Activated CD4-positive, alpha-beta T cell treated with anti-CD3 and anti-CD28 coated beads, Interleukin-2, amount 10 ng/mL, durations not matched to agents 7 days and 5 days (primary cell): Measurements from ENCODE around the gene PYGM. TPM values are rescaled to one million over a fixed set of nuclear protein-coding genes. Genes with fewer than 3 reads are reported as not detected.
A peak's percentile ranks its signal among the peaks of the same experiment; 100 is the strongest.

ENCODE experiments used
- CTCF ChIA-PET: fragments of 350-600 bp; sonication (Branson Sonifier 250); formaldehyde crosslinking; loops from one replicate; lab custom pipeline; 2021; ENCODE audit warnings: antibody characterized with exemption; lab: Charles Lee
- POLR2A ChIA-PET: fragments of 350-600 bp; sonication (Branson Sonifier 250); formaldehyde crosslinking; loops from one replicate; lab custom pipeline; 2021; ENCODE audit warnings: antibody characterized with exemption; lab: Charles Lee
- DNase-seq: peaks from one replicate; pipeline ENCODE4 v3.0.0-alpha.2; 2020
- H3K27ac Mint-ChIP-seq: one replicate; pipeline ENCODE4 v1.8.0; 2021; ENCODE audit warnings: mild to moderate bottlenecking, moderate library complexity, mixed read lengths
- H3K27me3 Mint-ChIP-seq: one replicate; pipeline ENCODE4 v1.8.0; 2021; ENCODE audit warnings: mixed read lengths
- H3K36me3 Mint-ChIP-seq: one replicate; pipeline ENCODE4 v1.8.0; 2021; ENCODE audit warnings: low read depth, mixed read lengths
- H3K4me1 Mint-ChIP-seq: one replicate; pipeline ENCODE4 v1.8.0; 2021; ENCODE audit warnings: mixed read lengths
- H3K4me3 Mint-ChIP-seq: one replicate; pipeline ENCODE4 v1.8.0; 2021; ENCODE audit warnings: mild to moderate bottlenecking, moderate library complexity, mixed read lengths
- H3K9me3 Mint-ChIP-seq: one replicate; pipeline ENCODE4 v1.8.0; 2021; ENCODE audit warnings: mixed read lengths
- total RNA-seq, 2 experiments: library from RNA; stranded (reverse); gene quantifications; one replicate each; pipeline ENCODE4 v1.2.3, GENCODE V29; 2021

PYGM gene
- total RNA-seq, 2 experiments from 2014 or later, result 3.9 to 4.3 TPM

DNA sequence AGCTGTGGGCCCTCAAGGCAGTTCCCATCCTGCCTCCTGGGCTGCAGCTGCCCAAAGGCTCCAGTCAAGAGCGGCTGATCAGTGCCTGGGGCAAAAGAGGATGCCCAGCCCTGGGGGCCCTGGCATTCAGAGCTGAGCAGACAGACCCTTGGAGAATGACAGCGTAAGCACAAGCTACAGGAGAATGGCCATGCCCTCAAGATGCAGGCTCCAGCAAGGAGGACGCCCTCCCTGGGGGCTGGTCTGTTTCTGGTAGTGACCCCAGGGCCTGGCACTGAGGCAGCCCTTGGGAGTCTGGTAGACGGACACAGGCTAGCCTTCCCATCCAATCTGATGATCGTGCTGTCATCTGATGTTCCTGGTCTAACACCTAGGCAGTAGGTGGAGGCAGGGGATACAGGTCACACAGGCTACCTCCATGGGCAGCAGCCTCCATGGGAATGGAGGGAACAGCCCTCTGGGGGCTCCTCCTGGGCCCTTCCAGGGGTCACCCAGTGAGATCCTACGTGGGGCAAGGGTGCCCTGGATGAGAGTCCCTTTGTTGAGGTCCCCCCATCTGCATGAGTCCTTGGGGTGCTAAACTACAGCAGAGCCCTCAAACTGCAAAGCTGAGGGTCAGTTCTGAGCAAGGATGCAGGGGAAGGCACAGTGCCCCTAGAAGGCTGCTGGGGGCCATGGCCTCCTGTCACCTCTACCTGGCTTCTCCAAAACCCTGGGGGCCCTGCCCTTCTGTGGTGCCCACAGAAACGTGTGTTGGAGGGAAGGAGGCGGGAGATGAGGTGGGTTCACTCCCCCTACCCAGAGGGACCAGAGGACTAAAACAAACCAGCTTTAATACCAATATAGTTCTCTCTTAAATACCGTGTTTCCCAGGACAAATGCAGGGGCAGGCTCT, 28.8 kb upstream of the PYGM start:
- peaks cover 25% of the 10 kb centered on the region for H3K36me3 Mint-ChIP-seq
- H3K27me3 Mint-ChIP-seq, result no peaks in the 10 kb centered on the region
- H3K4me3 Mint-ChIP-seq, result no peak overlapping the region
- no peaks in the 10 kb centered on the region for H3K9me3 Mint-ChIP-seq
- ChIA-PET CTCF (interaction anchor here (0.7 kb wide), 1 partner anchor 11 kb away, joined by 3 read pairs; no protein-coding TSS in a partner anchor), POLR2A (interaction anchor here (0.5 kb wide), 1 partner anchor 875 kb away, joined by 3 read pairs; no protein-coding TSS in a partner anchor)
- no peak for DNase-seq
- peaks cover 10% of the 10 kb centered on the region for H3K4me1 Mint-ChIP-seq
- H3K27ac Mint-ChIP-seq, result no peak overlapping the region

DNA sequence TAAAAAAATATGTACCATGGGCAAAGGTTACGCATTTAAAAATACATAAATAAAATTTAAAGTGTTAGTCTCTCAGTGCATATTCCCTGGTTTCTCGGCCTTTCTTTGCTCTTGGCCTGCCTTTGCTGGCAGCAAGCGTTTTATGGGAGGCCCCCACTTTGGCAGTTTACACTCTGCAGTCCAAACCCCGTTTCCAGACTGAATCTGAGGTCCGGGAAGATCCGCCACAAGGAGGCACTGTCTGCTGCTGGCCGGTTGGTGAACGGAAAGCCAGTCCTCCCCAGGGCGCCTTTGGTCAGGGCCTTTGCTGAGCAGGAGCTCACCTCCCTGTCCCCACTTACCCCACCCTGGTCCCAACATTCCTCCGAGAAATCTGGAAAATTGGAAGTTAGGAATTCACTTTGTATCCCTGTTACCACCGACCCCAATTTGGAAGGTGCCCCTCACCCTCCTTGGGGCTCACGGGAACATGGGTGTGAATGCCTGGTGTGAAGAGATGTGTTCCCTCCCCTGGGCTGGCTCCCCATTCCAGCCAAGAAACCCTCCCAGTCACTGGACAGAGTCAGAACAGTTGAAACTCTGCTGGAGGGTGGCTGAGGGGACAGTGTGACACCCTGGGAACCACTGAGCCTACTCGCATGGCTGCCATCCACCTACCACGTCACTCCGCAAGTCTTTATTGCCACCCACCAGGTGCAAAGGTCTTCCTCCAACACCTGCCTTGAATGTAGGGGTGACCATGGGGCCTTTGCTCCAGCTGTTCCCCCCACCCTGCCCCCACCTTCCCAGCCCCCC, 27.9 kb upstream of the PYGM start:
- POLR2A ChIA-PET, result interaction anchor here (0.5 kb wide), 1 partner anchor 876 kb away, joined by 3 read pairs; no protein-coding TSS in a partner anchor
- Mint-ChIP-seq H3K9me3 (no peaks in the 10 kb centered on the region), H3K27me3 (no peaks in the 10 kb centered on the region), H3K36me3 (peaks cover 23% of the 10 kb centered on the region), H3K4me3 (no peak overlapping the region), H3K27ac (peak overlapping the region; percentile 41), H3K4me1 (peaks cover 7% of the 10 kb centered on the region)
- DNase-seq, result peak; percentile 65
- CTCF ChIA-PET, result interaction anchor here (0.7 kb wide), 1 partner anchor 12 kb away, joined by 3 read pairs; no protein-coding TSS in a partner anchor

DNA sequence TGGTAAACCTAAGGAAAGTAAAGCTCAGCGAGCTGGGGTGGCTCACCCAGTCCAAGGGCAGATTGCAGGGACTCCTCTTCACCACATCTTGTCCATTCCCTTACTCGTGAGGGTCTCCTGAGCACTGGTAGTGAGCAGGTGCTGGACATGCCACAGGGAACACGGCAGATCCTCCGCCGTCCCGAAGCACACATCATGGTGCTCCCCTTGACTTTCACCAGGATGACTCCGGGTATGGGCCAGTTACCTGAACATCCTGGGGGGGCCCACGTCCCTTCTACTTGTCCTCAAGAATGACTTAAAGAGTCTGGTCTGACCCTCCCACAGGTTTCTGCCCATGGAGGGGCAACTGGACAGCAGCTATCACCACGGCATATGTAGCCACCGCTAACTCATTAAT, 26.5 kb upstream of the PYGM start:
- no peak for DNase-seq
- Mint-ChIP-seq H3K4me1 (peaks cover 7% of the 10 kb centered on the region), H3K4me3 (no peak overlapping the region), H3K9me3 (no peaks in the 10 kb centered on the region), H3K27ac (peak overlapping the region; percentile 41), H3K36me3 (peaks cover 20% of the 10 kb centered on the region), H3K27me3 (no peaks in the 10 kb centered on the region)
- ChIA-PET CTCF (interaction anchor here (0.6 to 1.8 kb wide), 4 partner anchors 10 to 331 kb away, joined by 3 to 4 read pairs (median 4); partner anchors contain the start of gene ZNHIT2), POLR2A (no interaction called here)

- Mint-ChIP-seq H3K4me3 (no peak overlapping the region), H3K36me3 (peaks cover 13% of the 10 kb centered on the region), H3K27me3 (no peaks in the 10 kb centered on the region), H3K9me3 (no peaks in the 10 kb centered on the region), H3K4me1 (peaks cover 18% of the 10 kb centered on the region), H3K27ac (peak overlapping the region; percentile 19)
- no peak for DNase-seq
- ChIA-PET POLR2A (no interaction called here), CTCF (interaction anchor here (0.6 to 1.8 kb wide), 6 partner anchors 12 to 400 kb away, joined by 3 to 5 read pairs (median 4); partner anchors contain the start of gene ZNHIT2)
Observed at GRCh38 chr11:64784813-64785581, 25.2 kb upstream of the PYGM start.

DNA sequence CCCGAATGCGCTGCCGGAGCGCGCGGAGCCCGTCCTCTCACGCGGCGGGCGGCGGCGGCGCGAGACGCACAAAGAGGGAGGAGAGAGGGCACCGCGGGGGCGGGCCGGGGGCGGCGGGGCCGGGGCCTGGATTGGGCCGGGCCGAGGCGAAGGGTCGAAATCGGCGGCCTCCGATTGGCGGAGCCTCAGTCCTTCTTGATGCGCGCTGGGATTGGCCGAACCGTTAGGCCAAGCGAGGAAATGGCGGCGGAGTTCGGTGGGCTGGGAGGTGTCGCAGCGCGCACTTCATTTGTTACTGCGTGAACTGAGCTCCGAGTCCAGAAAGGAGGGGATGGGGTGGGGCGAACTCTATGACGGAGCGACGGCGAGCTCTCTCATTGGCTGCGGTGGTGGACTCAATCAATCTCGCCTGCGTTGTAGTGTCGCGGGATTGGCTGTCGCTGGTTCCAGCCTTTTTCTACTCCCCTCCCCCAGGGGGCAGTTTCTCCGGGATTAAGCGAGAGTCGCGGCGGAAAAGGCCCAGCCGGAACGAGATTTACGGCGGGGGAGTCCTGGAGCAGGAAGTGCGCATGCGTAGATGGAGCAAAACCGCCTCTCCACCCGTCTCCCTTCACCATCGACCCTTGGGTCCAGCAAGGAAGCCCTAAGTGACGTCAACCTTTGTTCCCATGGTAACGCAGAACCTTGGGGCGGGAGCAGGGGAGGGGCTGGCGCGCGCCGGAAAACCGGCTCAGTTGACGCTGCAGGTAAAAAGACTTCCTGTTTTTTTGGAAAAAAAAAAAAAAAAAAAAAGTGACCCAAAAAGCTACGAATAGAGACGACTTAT, 18.9 kb upstream of the PYGM start, which contains the start of gene SF1:
TSS of gene SF1 (minus strand) at position 70 of the 826 bp plus-strand sequence. CDS start 150 bp downstream, outside the sequence.
- DNase-seq, result peak; percentile 100
- POLR2A ChIA-PET, result interaction anchor here (0.6 to 1.0 kb wide), 5 partner anchors 32 to 794 kb away, joined by 3 to 4 read pairs (median 3); partner anchors contain the start of genes RASGRP2 and SAC3D1
- H3K36me3 Mint-ChIP-seq, result peaks cover 40% of the 10 kb centered on the region
- H3K9me3 Mint-ChIP-seq, result no peaks in the 10 kb centered on the region
- H3K27ac Mint-ChIP-seq, result peak within 1 kb of the TSS; percentile 98
- peaks cover 54% of the 10 kb centered on the region for H3K4me1 Mint-ChIP-seq
- CTCF ChIA-PET, result interaction anchor here (0.6 to 1.8 kb wide), 11 partner anchors 11 to 1891 kb away, joined by 3 to 7 read pairs (median 3); partner anchors contain the start of genes FAU, MRPL49 and RASGRP2
- H3K27me3 Mint-ChIP-seq, result no peaks in the 10 kb centered on the region
- peak within 1 kb of the TSS; percentile 97 for H3K4me3 Mint-ChIP-seq

DNA sequence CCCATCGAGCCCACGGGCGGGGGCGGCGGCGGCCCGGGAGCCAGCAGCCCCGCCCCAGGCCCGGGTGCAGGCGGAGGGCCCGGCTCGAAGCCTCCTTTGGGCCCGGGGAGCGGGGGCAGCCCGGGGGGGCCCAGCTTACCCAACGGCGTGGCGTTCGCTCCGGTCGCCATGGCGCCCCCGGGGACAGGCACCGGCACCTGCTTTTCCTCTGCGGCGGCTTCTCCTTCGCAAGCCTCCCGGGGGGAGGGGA, 18.4 kb upstream of the PYGM start:
- ChIA-PET POLR2A (interaction anchor here (0.9 kb wide), 1 partner anchor 34 kb away, joined by 4 read pairs; the partner anchor contains the start of gene RASGRP2), CTCF (interaction anchor here (0.6 to 1.8 kb wide), 8 partner anchors 10 to 373 kb away, joined by 3 to 7 read pairs (median 3); partner anchors contain the start of gene RASGRP2)
- peak overlapping the region; percentile 81 for H3K4me3 Mint-ChIP-seq
- H3K27ac Mint-ChIP-seq, result peak overlapping the region; percentile 98
- peaks cover 60% of the 10 kb centered on the region for H3K4me1 Mint-ChIP-seq
- peaks cover 45% of the 10 kb centered on the region for H3K36me3 Mint-ChIP-seq
- H3K9me3 Mint-ChIP-seq, result no peaks in the 10 kb centered on the region
- DNase-seq, result no peak
- no peaks in the 10 kb centered on the region for H3K27me3 Mint-ChIP-seq

DNA sequence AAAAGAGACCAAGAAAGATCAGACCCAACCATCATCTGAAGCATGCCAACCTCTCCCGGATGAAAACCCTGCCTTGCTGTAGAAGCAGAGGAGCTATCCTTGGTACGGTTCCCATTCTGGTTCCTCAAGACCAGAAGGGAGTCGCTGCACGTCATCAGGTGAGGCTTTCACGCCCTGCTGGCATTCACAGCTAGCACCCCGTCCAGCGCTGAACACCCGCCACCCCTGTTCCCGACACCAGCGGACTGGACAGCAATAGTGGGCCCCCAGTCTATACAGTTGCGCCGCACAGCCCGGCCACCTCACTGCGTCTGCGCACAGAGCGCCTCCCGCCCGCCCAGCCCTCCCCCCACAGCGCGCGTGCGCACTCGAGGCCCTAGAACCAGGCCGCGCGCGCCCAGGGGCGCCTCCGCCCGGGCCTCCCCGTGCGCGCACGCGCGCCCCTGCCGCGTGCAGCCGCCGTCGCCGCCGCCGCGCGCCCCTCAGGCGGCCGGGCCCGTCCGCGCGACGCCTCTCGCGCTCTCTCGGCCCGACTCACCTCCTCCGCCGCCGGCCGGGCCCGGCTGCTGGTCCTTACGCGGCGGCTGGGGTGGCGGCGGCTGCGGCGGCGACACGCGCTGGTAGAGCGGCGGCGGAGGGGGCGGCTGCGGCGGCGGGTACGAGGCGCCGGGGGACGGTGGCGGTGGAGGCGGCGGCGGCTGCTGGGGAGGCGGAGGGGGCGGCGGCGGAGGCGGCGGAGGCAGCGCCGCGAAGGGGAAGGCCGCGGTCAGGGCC, 17.9 kb upstream of the PYGM start:
- ChIA-PET CTCF (interaction anchor here (0.6 to 1.9 kb wide), 2 partner anchors 10 to 72 kb away, joined by 3 to 4 read pairs; no protein-coding TSS in a partner anchor), POLR2A (interaction anchor here (1.7 kb wide), 1 partner anchor 33 kb away, joined by 6 read pairs; no protein-coding TSS in a partner anchor)
- peaks cover 50% of the 10 kb centered on the region for H3K36me3 Mint-ChIP-seq
- H3K4me1 Mint-ChIP-seq, result peaks cover 65% of the 10 kb centered on the region
- peak overlapping the region; percentile 74 for H3K27ac Mint-ChIP-seq
- no peaks in the 10 kb centered on the region for H3K9me3 Mint-ChIP-seq
- no peaks in the 10 kb centered on the region for H3K27me3 Mint-ChIP-seq
- peak; percentile 82 for DNase-seq
- H3K4me3 Mint-ChIP-seq, result peak overlapping the region; percentile 97

DNA sequence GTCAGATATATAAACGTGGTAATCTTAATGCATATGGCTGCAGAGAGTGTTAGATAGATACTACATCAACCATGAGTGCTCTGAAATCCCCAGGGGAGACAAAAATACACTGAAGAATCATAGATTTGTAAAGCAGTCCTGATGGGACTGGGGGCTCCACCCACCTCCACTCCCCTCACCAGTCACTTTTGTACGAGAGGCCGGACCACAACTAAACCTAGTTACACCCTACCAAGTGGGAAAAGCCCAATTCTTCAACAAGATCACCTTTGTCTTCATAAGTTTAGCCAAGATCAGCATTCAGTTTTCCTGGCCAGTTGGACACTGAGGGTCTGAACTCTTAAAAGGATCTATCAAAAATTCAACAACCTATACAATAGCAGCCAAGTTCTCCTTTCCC, 17.1 kb upstream of the PYGM start:
- peaks cover 72% of the 10 kb centered on the region for H3K4me1 Mint-ChIP-seq
- H3K27me3 Mint-ChIP-seq, result no peaks in the 10 kb centered on the region
- H3K36me3 Mint-ChIP-seq, result peaks cover 57% of the 10 kb centered on the region
- no peak for DNase-seq
- CTCF ChIA-PET, result interaction anchor here (0.9 to 7.6 kb wide), 4 partner anchors 9 to 75 kb away, joined by 3 to 51 read pairs (median 4); no protein-coding TSS in a partner anchor
- H3K27ac Mint-ChIP-seq, result peak overlapping the region; percentile 74
- peak overlapping the region; percentile 97 for H3K4me3 Mint-ChIP-seq
- no peaks in the 10 kb centered on the region for H3K9me3 Mint-ChIP-seq
- POLR2A ChIA-PET, result interaction anchor here (1.7 kb wide), 1 partner anchor 32 kb away, joined by 6 read pairs; no protein-coding TSS in a partner anchor

GRCh38 chr11:64776425-64776824, 16.7 kb upstream of the PYGM start:
- Mint-ChIP-seq H3K9me3 (no peaks in the 10 kb centered on the region), H3K27ac (peak overlapping the region; percentile 74), H3K4me3 (peak overlapping the region; percentile 97), H3K4me1 (peaks cover 77% of the 10 kb centered on the region), H3K27me3 (no peaks in the 10 kb centered on the region), H3K36me3 (peaks cover 61% of the 10 kb centered on the region)
- no peak for DNase-seq
- POLR2A ChIA-PET, result interaction anchor here (1.7 kb wide), 1 partner anchor 32 kb away, joined by 6 read pairs; no protein-coding TSS in a partner anchor
- CTCF ChIA-PET, result interaction anchor here (0.9 to 7.6 kb wide), 4 partner anchors 9 to 76 kb away, joined by 3 to 51 read pairs (median 4); no protein-coding TSS in a partner anchor

GRCh38 chr11:64774144-64774543, 14.4 kb upstream of the PYGM start:
- no peak overlapping the region for H3K4me3 Mint-ChIP-seq
- H3K4me1 Mint-ChIP-seq, result peaks cover 73% of the 10 kb centered on the region
- CTCF ChIA-PET, result interaction anchor here (1.1 to 7.6 kb wide), 3 partner anchors 12 to 85 kb away, joined by 3 to 51 read pairs (median 4); partner anchors contain the start of gene RASGRP2

More at GRCh38 chr11:64774144-64774543, 14.4 kb upstream of the PYGM start:
- no peak overlapping the region for H3K27ac Mint-ChIP-seq
- H3K9me3 Mint-ChIP-seq, result no peaks in the 10 kb centered on the region
- no peaks in the 10 kb centered on the region for H3K27me3 Mint-ChIP-seq
- DNase-seq, result no peak
- peaks cover 83% of the 10 kb centered on the region for H3K36me3 Mint-ChIP-seq
- POLR2A ChIA-PET, result no interaction called here
